ENCODE results near the gene MRPS5. TPM values are rescaled to one million over a fixed set of nuclear protein-coding genes. Genes with fewer than 3 reads are reported as not detected.

Gene MRPS5
- total RNA-seq, 1 experiment from 2014 or later, result 80.5 TPM

- Histone ChIP-seq H3K4me3 (ENCODE audit: low read depth, low read length) (no peak overlapping the region), H3K36me3 (ENCODE audit: control insufficient read depth, insufficient read depth, low read length) (no peaks in the 10 kb centered on the region), H3K9me3 (no peaks in the 10 kb centered on the region), H3K27me3 (replicated peaks; ENCODE audit: control insufficient read depth, insufficient read depth, low read length) (no peaks in the 10 kb centered on the region), H3K4me1 (no peaks in the 10 kb centered on the region)
- Mint-ChIP-seq H3K4me3 (ENCODE audit: unreplicated experiment) (peak overlapping the region; percentile 71), H3K4me1 (ENCODE audit: low read depth, unreplicated experiment) (no peaks in the 10 kb centered on the region), H3K27ac (ENCODE audit: unreplicated experiment) (no peak overlapping the region), H3K27me3 (ENCODE audit: insufficient read depth, unreplicated experiment) (no peaks in the 10 kb centered on the region), H3K9me3 (ENCODE audit: unreplicated experiment) (no peaks in the 10 kb centered on the region), H3K36me3 (ENCODE audit: insufficient read depth, unreplicated experiment) (peaks cover 7% of the 10 kb centered on the region)
- no TSS peak for BruUV-seq (replicated peaks)
- intact Hi-C loops (cut with micrococcal nuclease; ENCODE audit: unreplicated experiment), result loop anchor here (1.0 to 2.0 kb wide), 2 partner anchors 55 to 87 kb away; partner anchors contain the start of gene ZNF2
- ChIA-PET POLR2A (no interaction called here), CTCF (no interaction called here)
- no peak for TF ChIP-seq CTCF (IDR thresholded peaks at IDR 0.05; ENCODE audit: insufficient read depth in 1 of 2, low read depth in 1 of 2, low read length in 1 of 2, severe bottlenecking in 1 of 2, unreplicated experiment in 1 of 2)
- peak in 1 of 2 experiments; percentile 20 for DNase-seq
Measured at GRCh38 chr2:95077530-95077825, 44.1 kb downstream of the MRPS5 start.

- peak; percentile 92 to 93 for DNase-seq
- H3K4me3 ChIP-seq (ENCODE audit: low read depth, low read length), result peak overlapping the region; percentile 55
- ChIA-PET CTCF (interaction anchor here (0.6 to 1.2 kb wide), 7 partner anchors 23 to 91 kb away, joined by 3 to 12 read pairs (median 4); partner anchors contain the start of genes MRPS5 and ZNF2), POLR2A (no interaction called here)
- no peaks in the 10 kb centered on the region for H3K9me3 Mint-ChIP-seq (ENCODE audit: unreplicated experiment)
- no peaks in the 10 kb centered on the region for H3K9me3 ChIP-seq
- H3K27me3 ChIP-seq (replicated peaks; ENCODE audit: control insufficient read depth, insufficient read depth, low read length), result no peaks in the 10 kb centered on the region
- TF ChIP-seq CTCF (IDR thresholded peaks at IDR 0.05; ENCODE audit: insufficient read depth in 1 of 2, low read depth in 1 of 2, low read length in 1 of 2, severe bottlenecking in 1 of 2, unreplicated experiment in 1 of 2), result peak; percentile 94
- H3K27me3 Mint-ChIP-seq (ENCODE audit: insufficient read depth, unreplicated experiment), result no peaks in the 10 kb centered on the region
- peaks cover 7% of the 10 kb centered on the region for H3K36me3 Mint-ChIP-seq (ENCODE audit: insufficient read depth, unreplicated experiment)
- no peaks in the 10 kb centered on the region for H3K4me1 ChIP-seq
- no peaks in the 10 kb centered on the region for H3K36me3 ChIP-seq (ENCODE audit: control insufficient read depth, insufficient read depth, low read length)
- H3K4me3 Mint-ChIP-seq (ENCODE audit: unreplicated experiment), result peak overlapping the region; percentile 71
- H3K4me1 Mint-ChIP-seq (ENCODE audit: low read depth, unreplicated experiment), result no peaks in the 10 kb centered on the region
- H3K27ac Mint-ChIP-seq (ENCODE audit: unreplicated experiment), result no peak overlapping the region
- BruUV-seq (replicated peaks), result no TSS peak
- intact Hi-C loops (cut with micrococcal nuclease; ENCODE audit: unreplicated experiment), result loop anchor here (1.0 to 2.0 kb wide), 3 partner anchors 38 to 88 kb away; partner anchors contain the start of gene ZNF2
Measured at GRCh38 chr2:95076705-95077529, 44.7 kb downstream of the MRPS5 start.

GRCh38 chr2:95075440-95076132 lies 46.0 kb downstream of the MRPS5 start:
- H3K27me3 Mint-ChIP-seq (ENCODE audit: insufficient read depth, unreplicated experiment), result no peaks in the 10 kb centered on the region
- Histone ChIP-seq H3K4me3 (ENCODE audit: low read depth, low read length) (no peak overlapping the region), H3K9me3 (no peaks in the 10 kb centered on the region), H3K27me3 (replicated peaks; ENCODE audit: control insufficient read depth, insufficient read depth, low read length) (no peaks in the 10 kb centered on the region), H3K36me3 (ENCODE audit: control insufficient read depth, insufficient read depth, low read length) (no peaks in the 10 kb centered on the region), H3K4me1 (no peaks in the 10 kb centered on the region)
- ChIA-PET CTCF (interaction anchor here (0.6 kb wide), 2 partner anchors 90 to 1152 kb away, joined by 3 read pairs; no protein-coding TSS in a partner anchor), POLR2A (interaction anchor here (0.6 kb wide), 1 partner anchor 11 kb away, joined by 3 read pairs; no protein-coding TSS in a partner anchor)
- H3K4me1 Mint-ChIP-seq (ENCODE audit: low read depth, unreplicated experiment), result no peaks in the 10 kb centered on the region
- no peaks in the 10 kb centered on the region for H3K9me3 Mint-ChIP-seq (ENCODE audit: unreplicated experiment)
- DNase-seq, result no peak
- TF ChIP-seq CTCF (IDR thresholded peaks at IDR 0.05; ENCODE audit: insufficient read depth in 1 of 2, low read depth in 1 of 2, low read length in 1 of 2, severe bottlenecking in 1 of 2, unreplicated experiment in 1 of 2), result no peak
- intact Hi-C loops (cut with micrococcal nuclease; ENCODE audit: unreplicated experiment), result loop anchor here (1.0 to 2.0 kb wide), 2 partner anchors 40 to 89 kb away; partner anchors contain the start of gene ZNF2
- no peak overlapping the region for H3K4me3 Mint-ChIP-seq (ENCODE audit: unreplicated experiment)
- no TSS peak for BruUV-seq (replicated peaks)
- H3K27ac Mint-ChIP-seq (ENCODE audit: unreplicated experiment), result no peak overlapping the region
- peaks cover 7% of the 10 kb centered on the region for H3K36me3 Mint-ChIP-seq (ENCODE audit: insufficient read depth, unreplicated experiment)

Measured in Caco-2 (cell line).